Measurements from ENCODE around the gene LAGE3. TPM values are rescaled to one million over a fixed set of nuclear protein-coding genes. Genes with fewer than 3 reads are reported as not detected.

LAGE3 gene
- polyA plus RNA-seq, 1 donor (not counting 4 experiments of a cell fraction or from before 2014, with no cell fraction given), result 9.3 TPM

DNA sequence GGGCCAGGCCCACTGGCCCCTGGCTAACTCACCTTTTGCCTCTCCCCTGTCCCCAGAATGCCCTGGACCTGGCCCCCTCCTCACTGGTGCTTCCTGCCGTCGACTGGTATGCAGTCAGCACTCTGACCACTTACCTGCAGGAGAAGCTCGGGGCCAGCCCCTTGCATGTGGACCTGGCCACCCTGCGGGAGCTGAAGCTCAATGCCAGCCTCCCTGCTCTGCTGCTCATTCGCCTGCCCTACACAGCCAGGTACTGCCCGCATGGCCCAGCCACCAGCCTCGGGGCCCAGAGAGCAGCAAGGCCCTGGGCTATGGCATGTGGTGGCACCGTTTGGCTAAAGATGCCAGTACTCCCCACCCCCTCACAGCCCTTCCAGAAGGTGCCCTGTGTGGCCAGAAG lies 46.9 kb downstream of the LAGE3 start:
- Histone ChIP-seq H3K27me3 (ENCODE audit: control insufficient read depth, extremely low read depth, insufficient read depth, low read length) (no peaks in the 10 kb centered on the region), H3K79me2 (ENCODE audit: control insufficient read depth, insufficient read depth, low read length) (peaks cover 16% of the 10 kb centered on the region), H3K36me3 (ENCODE audit: control insufficient read depth in 2 of 2, extremely low read depth in 1 of 2, insufficient read depth in 2 of 2, low read length in 2 of 2) (peaks cover 4 to 5% of the 10 kb centered on the region in 2 experiments), H3K4me1 (ENCODE audit: control insufficient read depth, extremely low read depth, insufficient read depth, low read length) (peaks cover 6% of the 10 kb centered on the region), H3K9me1 (ENCODE audit: control insufficient read depth, extremely low read depth, insufficient read depth, low read length) (no peaks in the 10 kb centered on the region), H3K9ac (ENCODE audit: control insufficient read depth, extremely low read depth, insufficient read depth, low read length) (no peak overlapping the region), H3K4me2 (ENCODE audit: control insufficient read depth, extremely low read depth, insufficient read depth, low read depth, low read length) (no peak overlapping the region), H3K9me3 (ENCODE audit: control insufficient read depth, low read depth, low read length) (no peaks in the 10 kb centered on the region), H3K27ac (ENCODE audit: control insufficient read depth, insufficient read depth, low read length) (no peak overlapping the region), H4K20me1 (ENCODE audit: control insufficient read depth, extremely low read depth, insufficient read depth, low read length) (no peaks in the 10 kb centered on the region), H2AFZ (ENCODE audit: control insufficient read depth, low read length) (no peak overlapping the region), H3K4me3 (ENCODE audit: control insufficient read depth in 2 of 3, extremely low read depth in 1 of 3, insufficient read depth in 2 of 3, low read depth in 1 of 3, low read length in 3 of 3) (no peak overlapping the region)
- dilution Hi-C loops (cut with MboI; ENCODE audit: extremely low pct_ligation_motif_present, low sequenced_read_pairs), result no loop called here
- FAIRE-seq (no peak), DNase-seq (ENCODE audit: low read depth, low spot score) (no peak)
- TF ChIP-seq EZH2 (IDR thresholded peaks at IDR 0.05; ENCODE audit: low read length), result no peak
- TF ChIP-seq, protein P1, sequence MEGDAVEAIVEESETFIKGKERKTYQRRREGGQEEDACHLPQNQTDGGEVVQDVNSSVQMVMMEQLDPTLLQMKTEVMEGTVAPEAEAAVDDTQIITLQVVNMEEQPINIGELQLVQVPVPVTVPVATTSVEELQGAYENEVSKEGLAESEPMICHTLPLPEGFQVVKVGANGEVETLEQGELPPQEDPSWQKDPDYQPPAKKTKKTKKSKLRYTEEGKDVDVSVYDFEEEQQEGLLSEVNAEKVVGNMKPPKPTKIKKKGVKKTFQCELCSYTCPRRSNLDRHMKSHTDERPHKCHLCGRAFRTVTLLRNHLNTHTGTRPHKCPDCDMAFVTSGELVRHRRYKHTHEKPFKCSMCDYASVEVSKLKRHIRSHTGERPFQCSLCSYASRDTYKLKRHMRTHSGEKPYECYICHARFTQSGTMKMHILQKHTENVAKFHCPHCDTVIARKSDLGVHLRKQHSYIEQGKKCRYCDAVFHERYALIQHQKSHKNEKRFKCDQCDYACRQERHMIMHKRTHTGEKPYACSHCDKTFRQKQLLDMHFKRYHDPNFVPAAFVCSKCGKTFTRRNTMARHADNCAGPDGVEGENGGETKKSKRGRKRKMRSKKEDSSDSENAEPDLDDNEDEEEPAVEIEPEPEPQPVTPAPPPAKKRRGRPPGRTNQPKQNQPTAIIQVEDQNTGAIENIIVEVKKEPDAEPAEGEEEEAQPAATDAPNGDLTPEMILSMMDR (optimal IDR thresholded peaks at IDR 0.05 in 1 of 3, IDR thresholded peaks at IDR 0.05 in 1 of 3, conservative IDR thresholded peaks at IDR 0.05 in 1 of 3; ENCODE audit: extremely low read depth in 1 of 3, insufficient read depth in 2 of 3, low read length in 3 of 3), result no peak

DNA sequence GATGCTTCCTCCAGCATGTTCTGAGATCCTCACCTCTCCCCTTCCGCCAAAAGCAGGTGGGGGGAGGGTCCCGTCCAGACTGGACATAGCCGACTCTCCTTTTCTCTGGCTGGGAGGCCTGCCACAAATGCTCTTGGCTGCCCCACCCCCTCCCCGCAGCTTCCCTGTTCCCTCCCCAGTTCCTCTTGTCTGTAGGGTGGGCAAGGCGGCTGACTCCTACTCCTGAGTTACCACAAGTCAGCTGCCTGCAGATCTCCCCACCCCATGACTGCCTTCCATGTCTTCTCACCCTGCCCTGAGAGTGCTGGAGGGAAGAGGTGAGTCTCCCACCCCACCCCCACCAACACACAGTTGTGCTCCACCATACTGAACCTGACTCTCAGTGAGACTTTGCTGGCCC lies 47.7 kb downstream of the LAGE3 start:
- Histone ChIP-seq H3K27ac (ENCODE audit: control insufficient read depth, insufficient read depth, low read length) (no peak overlapping the region), H3K9ac (ENCODE audit: control insufficient read depth, extremely low read depth, insufficient read depth, low read length) (no peak overlapping the region), H2AFZ (ENCODE audit: control insufficient read depth, low read length) (no peak overlapping the region), H3K36me3 (ENCODE audit: control insufficient read depth in 2 of 2, extremely low read depth in 1 of 2, insufficient read depth in 2 of 2, low read length in 2 of 2) (peaks cover 4 to 5% of the 10 kb centered on the region in 2 experiments), H3K9me1 (ENCODE audit: control insufficient read depth, extremely low read depth, insufficient read depth, low read length) (no peaks in the 10 kb centered on the region), H4K20me1 (ENCODE audit: control insufficient read depth, extremely low read depth, insufficient read depth, low read length) (no peaks in the 10 kb centered on the region), H3K4me2 (ENCODE audit: control insufficient read depth, extremely low read depth, insufficient read depth, low read depth, low read length) (no peak overlapping the region), H3K9me3 (ENCODE audit: control insufficient read depth, low read depth, low read length) (no peaks in the 10 kb centered on the region), H3K27me3 (ENCODE audit: control insufficient read depth, extremely low read depth, insufficient read depth, low read length) (no peaks in the 10 kb centered on the region), H3K4me1 (ENCODE audit: control insufficient read depth, extremely low read depth, insufficient read depth, low read length) (peaks cover 6% of the 10 kb centered on the region), H3K79me2 (ENCODE audit: control insufficient read depth, insufficient read depth, low read length) (peaks cover 14% of the 10 kb centered on the region), H3K4me3 (ENCODE audit: control insufficient read depth in 2 of 3, extremely low read depth in 1 of 3, insufficient read depth in 2 of 3, low read depth in 1 of 3, low read length in 3 of 3) (no peak overlapping the region)
- dilution Hi-C loops (cut with MboI; ENCODE audit: extremely low pct_ligation_motif_present, low sequenced_read_pairs), result no loop called here
- no peak for DNase-seq (ENCODE audit: low read depth, low spot score)
- FAIRE-seq, result no peak
- TF ChIP-seq EZH2 (IDR thresholded peaks at IDR 0.05; ENCODE audit: low read length), result no peak
- TF ChIP-seq, protein P1 (optimal IDR thresholded peaks at IDR 0.05 in 1 of 3, IDR thresholded peaks at IDR 0.05 in 1 of 3, conservative IDR thresholded peaks at IDR 0.05 in 1 of 3; ENCODE audit: extremely low read depth in 1 of 3, insufficient read depth in 2 of 3, low read length in 3 of 3), result no peak
